CD4-positive, alpha-beta T cell (primary cell): ENCODE measurements around the gene IRX3. TPM values are rescaled to one million over a fixed set of nuclear protein-coding genes. Genes with fewer than 3 reads are reported as not detected.
A peak's percentile ranks its signal among the peaks of the same experiment; 100 is the strongest.

Source experiments
- ATAC-seq: fragments of 200-7000 bp; cut with Tn5 transposase; one replicate; pipeline ENCODE4 v1.10.0; 2022; ENCODE audit warnings: mild to moderate bottlenecking; ENCODE audit not compliant: poor library complexity
- CTCF ChIA-PET: fragments of 350-600 bp; sonication (Branson Sonifier 250); formaldehyde crosslinking; loops from one replicate; lab custom pipeline; 2021; ENCODE audit warnings: antibody characterized with exemption, inconsistent platforms; lab: Charles Lee
- POLR2A ChIA-PET: fragments of 350-600 bp; sonication (Branson Sonifier 250); formaldehyde crosslinking; loops from one replicate; lab custom pipeline; 2021; ENCODE audit warnings: antibody characterized with exemption, inconsistent platforms; lab: Charles Lee
- DNase-seq, 14 experiments: peaks; one replicate each; pipeline ENCODE4 v3.0.0-alpha.2; 2013 to 2020; ENCODE audit warnings: mixed read lengths in 2 of 14
- H3K27ac ChIP-seq, 2 donors: one replicate each; pipeline versions ENCODE4 v1.5.1 to v1.7.0; 2013; ENCODE audit warnings: low read length in 2 of 2, low read depth in 1 of 2, mild to moderate bottlenecking in 1 of 2
- H3K27me3 ChIP-seq, 2 experiments: 1 replicate in 1 of 2; 2 replicates in 1 of 2; pipeline versions ENCODE4 v1.6.1 to v1.7.0; 2013; ENCODE audit warnings: low read length in 2 of 2, control low read depth in 1 of 2, mild to moderate bottlenecking in 1 of 2, moderate library complexity in 1 of 2; ENCODE audit not compliant: insufficient read depth in 2 of 2, control insufficient read depth in 1 of 2
- H3K36me3 ChIP-seq: one replicate; pipeline ENCODE4 v1.6.1; 2013; ENCODE audit warnings: low read length, control low read depth; ENCODE audit not compliant: insufficient read depth
- H3K4me1 ChIP-seq: one replicate; pipeline ENCODE4 v1.6.1; 2013; ENCODE audit warnings: low read length, control low read depth; ENCODE audit not compliant: insufficient read depth
- H3K4me3 ChIP-seq: one replicate; pipeline ENCODE4 v1.5.1; 2013; ENCODE audit warnings: mild to moderate bottlenecking, low read length, moderate library complexity
- H3K9me3 ChIP-seq, 2 experiments: 1 replicate in 1 of 2; 2 replicates in 1 of 2; pipeline versions ENCODE4 v1.6.1 to v1.7.0; 2013; ENCODE audit warnings: low read length in 2 of 2, mild to moderate bottlenecking in 2 of 2, control low read depth in 1 of 2, moderate library complexity in 1 of 2; ENCODE audit not compliant: control insufficient read depth in 1 of 2, insufficient read depth in 1 of 2
- H3K27ac Mint-ChIP-seq: one replicate; pipeline ENCODE4 v1.8.0; 2020; ENCODE audit warnings: mixed read lengths
- H3K27me3 Mint-ChIP-seq: one replicate; pipeline ENCODE4 v1.8.0; 2021; ENCODE audit warnings: mixed read lengths
- H3K36me3 Mint-ChIP-seq: one replicate; pipeline ENCODE4 v1.8.0; 2021; ENCODE audit warnings: low read depth, mixed read lengths
- H3K4me1 Mint-ChIP-seq: one replicate; pipeline ENCODE4 v1.8.0; 2021; ENCODE audit warnings: low read depth, mixed read lengths
- H3K4me3 Mint-ChIP-seq: one replicate; pipeline ENCODE4 v1.8.0; 2020; ENCODE audit warnings: mild to moderate bottlenecking, mixed read lengths
- H3K9me3 Mint-ChIP-seq: one replicate; pipeline ENCODE4 v1.8.0; 2020; ENCODE audit warnings: mixed read lengths
- CTCF ChIP-seq: fragments of 200-600 bp; IDR thresholded peaks from one replicate; pipeline ENCODE4 v1.8.0; 2022; ENCODE audit warnings: antibody characterized with exemption, mild to moderate bottlenecking
- intact Hi-C, 2 experiments: fragments of 100-400 bp; cut with DNase I in 1 of 2; cut with micrococcal nuclease in 1 of 2; formaldehyde crosslinking; loops; one replicate each; pipeline versions ENCODE4 v1.15.1 to v1.9.0; 2023 to 2025; cut with DNase I, micrococcal nuclease
- total RNA-seq, 174 experiments: library from RNA in 2 of 174; stranded (reverse) in 2 of 174; gene quantifications; one replicate each; pipeline ENCODE4 v1.2.3 and lab custom pipeline; 2021 to 2026

The IRX3 gene
- total RNA-seq, 2 experiments from 2014 or later: not detected

- intact Hi-C loops: no loop called here
These were observed 20.1 kb downstream of the IRX3 start for GRCh38 chr16:54266363-54266955.

GRCh38 chr16:54265575-54266107, 20.9 kb downstream of the IRX3 start:
- Histone ChIP-seq H3K9me3 (no peaks in the 10 kb centered on the region), H3K27me3 (no peaks in the 10 kb centered on the region), H3K36me3 (no peaks in the 10 kb centered on the region), H3K4me3 (no peak overlapping the region), H3K4me1 (no peaks in the 10 kb centered on the region), H3K27ac (no peak overlapping the region)
- Mint-ChIP-seq H3K27ac (no peak overlapping the region), H3K4me3 (no peak overlapping the region), H3K36me3 (no peaks in the 10 kb centered on the region), H3K9me3 (peaks cover 6% of the 10 kb centered on the region), H3K27me3 (peaks cover 16% of the 10 kb centered on the region), H3K4me1 (no peaks in the 10 kb centered on the region)
- intact Hi-C loops: no loop called here
- no peak for TF ChIP-seq CTCF
- ChIA-PET POLR2A (no interaction called here), CTCF (no interaction called here)
- DNase-seq (no peak), ATAC-seq (no peak)

More at GRCh38 chr16:54266363-54266955, 20.1 kb downstream of the IRX3 start:
- DNase-seq: peak in 2 of 14 experiments; percentile 13 to 18
- Mint-ChIP-seq H3K36me3 (no peaks in the 10 kb centered on the region), H3K27me3 (peaks cover 23% of the 10 kb centered on the region), H3K27ac (no peak overlapping the region), H3K9me3 (peaks cover 6% of the 10 kb centered on the region), H3K4me1 (no peaks in the 10 kb centered on the region), H3K4me3 (no peak overlapping the region)
- H3K4me3 ChIP-seq: no peak overlapping the region
- no peaks in the 10 kb centered on the region for H3K27me3 ChIP-seq
- TF ChIP-seq CTCF: no peak
- no peak overlapping the region for H3K27ac ChIP-seq
- H3K9me3 ChIP-seq: no peaks in the 10 kb centered on the region
- POLR2A ChIA-PET: no interaction called here
- H3K36me3 ChIP-seq: no peaks in the 10 kb centered on the region
- no peaks in the 10 kb centered on the region for H3K4me1 ChIP-seq
- CTCF ChIA-PET: no interaction called here
- no peak for ATAC-seq

GRCh38 chr16:54253118-54253517, 33.5 kb downstream of the IRX3 start:
- ATAC-seq (no peak), DNase-seq (no peak)
- Histone ChIP-seq H3K9me3 (peaks cover 0 to 10% of the 10 kb centered on the region in 2 experiments), H3K4me1 (no peaks in the 10 kb centered on the region), H3K27me3 (peaks cover 0 to 4% of the 10 kb centered on the region in 2 experiments), H3K36me3 (no peaks in the 10 kb centered on the region), H3K27ac (no peak overlapping the region), H3K4me3 (no peak overlapping the region)
- Mint-ChIP-seq H3K27ac (no peak overlapping the region), H3K4me1 (no peaks in the 10 kb centered on the region), H3K36me3 (no peaks in the 10 kb centered on the region), H3K9me3 (no peaks in the 10 kb centered on the region), H3K27me3 (peaks cover 5% of the 10 kb centered on the region), H3K4me3 (no peak overlapping the region)
- no peak for TF ChIP-seq CTCF
- ChIA-PET CTCF (no interaction called here), POLR2A (no interaction called here)
- intact Hi-C loops: no loop called here
